ENCODE data around the gene UBTD2. TPM values are rescaled to one million over a fixed set of nuclear protein-coding genes. Genes with fewer than 3 reads are reported as not detected.

The UBTD2 gene
- total RNA-seq, 1 experiment from 2014 or later = 42.6 TPM

DNA sequence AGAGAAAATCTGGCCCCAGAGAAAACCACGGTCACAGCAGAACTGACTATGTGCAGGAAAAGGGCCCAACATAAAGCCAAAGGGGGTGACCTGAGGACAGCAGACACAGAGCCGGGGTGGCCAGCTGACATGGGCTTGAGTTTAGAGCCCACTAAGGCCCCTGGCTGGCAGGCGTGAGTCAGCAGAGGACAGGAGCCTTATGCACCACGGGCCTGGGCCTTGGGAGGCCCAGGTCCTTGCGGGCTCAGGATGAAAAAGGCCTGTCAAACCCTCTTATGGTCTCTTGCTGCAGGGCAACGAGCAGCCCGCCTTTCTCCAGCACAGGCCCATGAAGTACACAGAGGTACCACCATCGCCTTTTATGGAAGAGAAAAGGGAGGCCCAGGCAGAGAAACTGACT, 115.3 kb downstream of the UBTD2 start:
- H3K27me3 Mint-ChIP-seq (ENCODE audit: low read depth) = no peaks in the 10 kb centered on the region; the same call in 1 of the 2 replicates
- TF ChIP-seq, protein P1, sequence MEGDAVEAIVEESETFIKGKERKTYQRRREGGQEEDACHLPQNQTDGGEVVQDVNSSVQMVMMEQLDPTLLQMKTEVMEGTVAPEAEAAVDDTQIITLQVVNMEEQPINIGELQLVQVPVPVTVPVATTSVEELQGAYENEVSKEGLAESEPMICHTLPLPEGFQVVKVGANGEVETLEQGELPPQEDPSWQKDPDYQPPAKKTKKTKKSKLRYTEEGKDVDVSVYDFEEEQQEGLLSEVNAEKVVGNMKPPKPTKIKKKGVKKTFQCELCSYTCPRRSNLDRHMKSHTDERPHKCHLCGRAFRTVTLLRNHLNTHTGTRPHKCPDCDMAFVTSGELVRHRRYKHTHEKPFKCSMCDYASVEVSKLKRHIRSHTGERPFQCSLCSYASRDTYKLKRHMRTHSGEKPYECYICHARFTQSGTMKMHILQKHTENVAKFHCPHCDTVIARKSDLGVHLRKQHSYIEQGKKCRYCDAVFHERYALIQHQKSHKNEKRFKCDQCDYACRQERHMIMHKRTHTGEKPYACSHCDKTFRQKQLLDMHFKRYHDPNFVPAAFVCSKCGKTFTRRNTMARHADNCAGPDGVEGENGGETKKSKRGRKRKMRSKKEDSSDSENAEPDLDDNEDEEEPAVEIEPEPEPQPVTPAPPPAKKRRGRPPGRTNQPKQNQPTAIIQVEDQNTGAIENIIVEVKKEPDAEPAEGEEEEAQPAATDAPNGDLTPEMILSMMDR (conservative IDR thresholded peaks at IDR 0.05) = no peak
- peak overlapping the region in 1 of 3 experiments; percentile 4; a peak in 2 of 7 replicates for H3K27ac Mint-ChIP-seq

More for the DNA sequence above, 115.3 kb downstream of the UBTD2 start:
- H4K8ac ChIP-seq (replicated peaks; ENCODE audit: insufficient read length, low read depth, low read length) = no peak overlapping the region
- H2BK20ac ChIP-seq (ENCODE audit: low read depth, low read length, poor library complexity, severe bottlenecking) = no peak overlapping the region
- H2AFZ ChIP-seq (ENCODE audit: low read length) = no peak overlapping the region
- no peak overlapping the region for H2AK5ac ChIP-seq (ENCODE audit: insufficient read length, low read length)
- no peaks in the 10 kb centered on the region for H3K27me3 ChIP-seq (ENCODE audit: insufficient read depth, low read length)
- no peak overlapping the region for H3K27ac ChIP-seq (ENCODE audit: insufficient read length, low read depth, low read length)
- H3K9me3 ChIP-seq (ENCODE audit: control insufficient read depth, low read depth, low read length) = no peaks in the 10 kb centered on the region
- no peaks in the 10 kb centered on the region for H3K4me1 ChIP-seq (ENCODE audit: insufficient read depth, low read length)
- H3T11ph ChIP-seq (ENCODE audit: low read length) = no peak overlapping the region
- no peak overlapping the region for H4K91ac ChIP-seq (ENCODE audit: insufficient read length, low read depth, low read length)
- WGBS (ENCODE audit: extremely low coverage, insufficient read length, low lambda C conversion rate) = no CpG with 5 or more reads among the region's 8 CpGs
- H3K9ac ChIP-seq (ENCODE audit: extremely low read depth, insufficient read length, low read length) = no peak overlapping the region
- no peak overlapping the region for H3K4me2 ChIP-seq (ENCODE audit: insufficient read depth, insufficient read length, low read length)
- no peaks in the 10 kb centered on the region for H3K23me2 ChIP-seq (ENCODE audit: insufficient read length, low read depth, low read length, poor library complexity, severe bottlenecking)
- no peak overlapping the region for H2BK12ac ChIP-seq (ENCODE audit: insufficient read length, low read depth, low read length)
- no peak overlapping the region for H2BK15ac ChIP-seq (ENCODE audit: low read depth, low read length)
- DNase-seq = no peak
- no peaks in the 10 kb centered on the region for H3K79me1 ChIP-seq (ENCODE audit: insufficient read depth, low read depth, low read length, poor library complexity, severe bottlenecking)
- no peak overlapping the region for H2BK120ac ChIP-seq (ENCODE audit: low read depth, low read length, poor library complexity, severe bottlenecking)
- H2BK5ac ChIP-seq (ENCODE audit: insufficient read length, low read length) = no peak overlapping the region
- no peak overlapping the region for H4K5ac ChIP-seq (ENCODE audit: insufficient read length, low read depth, low read length)
- H3K36me3 Mint-ChIP-seq (ENCODE audit: insufficient read depth in 1 of 3, low read depth in 3 of 3) = no peaks in the 10 kb centered on the region; a peak in 1 of 7 replicates
- H3K23ac ChIP-seq (ENCODE audit: insufficient read length, low read depth, low read length) = no peak overlapping the region
- H3K9me3 Mint-ChIP-seq = no peaks in the 10 kb centered on the region
- no peaks in the 10 kb centered on the region for H3K79me2 ChIP-seq (ENCODE audit: insufficient read depth, low read length)
- H3K56ac ChIP-seq (ENCODE audit: insufficient read length, low read depth, low read length) = no peak overlapping the region
- H4K20me1 ChIP-seq (ENCODE audit: control insufficient read depth, insufficient read depth, insufficient read length) = no peaks in the 10 kb centered on the region
- no peak overlapping the region for H3K18ac ChIP-seq (ENCODE audit: insufficient read length, low read depth, low read length)
- H3K14ac ChIP-seq (ENCODE audit: insufficient read depth, low read length) = no peak overlapping the region
- no peak overlapping the region; the same call in 1 of the 2 replicates for H3K4ac ChIP-seq (ENCODE audit: low read depth, low read length)
- H3K4me1 Mint-ChIP-seq = peaks cover 20% of the 10 kb centered on the region in 2 experiments
- no peak overlapping the region for H3K4me3 Mint-ChIP-seq
